HG02588 (cell line): ENCODE measurements around the gene ZNF536.

Experiments used
- ATAC-seq: cut with Tn5 transposase; IDR thresholded peaks from one replicate; pipeline ENCODE4 v1.9.1; 2021; ENCODE audit warnings: mild to moderate bottlenecking, moderate library complexity; ENCODE audit not compliant: unreplicated experiment

ZNF536 gene

GRCh38 chr19:30593356-30593755 lies 221.2 kb downstream of the ZNF536 start:
- ATAC-seq = no peak

- ATAC-seq = no peak
Observed at GRCh38 chr19:30593975-30594745, 222.0 kb downstream of the ZNF536 start.

- ATAC-seq = no peak
Observed at GRCh38 chr19:30596268-30596667, 224.1 kb downstream of the ZNF536 start.

GRCh38 chr19:30596813-30597399 lies 224.7 kb downstream of the ZNF536 start:
- no peak for ATAC-seq

GRCh38 chr19:30598688-30599087 lies 226.5 kb downstream of the ZNF536 start:
- no peak for ATAC-seq

- ATAC-seq = no peak
Observed at GRCh38 chr19:30602661-30603350, 230.6 kb downstream of the ZNF536 start.

- no peak for ATAC-seq
Observed at GRCh38 chr19:30604657-30605056, 232.5 kb downstream of the ZNF536 start.

- no peak for ATAC-seq
Observed at GRCh38 chr19:30605333-30605732, 233.1 kb downstream of the ZNF536 start.

- ATAC-seq = no peak
Observed at GRCh38 chr19:30606114-30607050, 234.2 kb downstream of the ZNF536 start.
